HCT116 (cell line): ENCODE measurements around the gene CARMIL1. TPM values are rescaled to one million over a fixed set of nuclear protein-coding genes. Genes with fewer than 3 reads are reported as not detected.

ENCODE experiments used
- ATAC-seq: fragments of 200-7000 bp; cut with Tn5 transposase; 2 replicates; pipeline ENCODE4 v1.9.1; 2020; ENCODE audit warnings: mild to moderate bottlenecking, moderate library complexity
- BruUV-seq: library from RNA; stranded (reverse); fragments of 400-500 nt; replicated peaks from 2 replicates; lab custom pipeline; 2021; lab: Mats Ljungman, UMichigan
- CTCF ChIA-PET: fragments of 300-600 bp; sonication (Branson Sonifier 250); formaldehyde crosslinking; loops from one replicate; lab custom pipeline; 2021; ENCODE audit warnings: antibody characterized with exemption; lab: Charles Lee
- POLR2A ChIA-PET: fragments of 300-600, 350-600 bp; sonication (Branson Sonifier 250); formaldehyde crosslinking; loops from one replicate; lab custom pipeline; 2021; ENCODE audit warnings: antibody characterized with exemption; lab: Charles Lee
- RAD21 ChIA-PET, 2 experiments: fragments of 300-600 bp; sonication (Branson Sonifier 250); formaldehyde crosslinking; loops; one replicate each; lab custom pipeline; 2023; ENCODE audit warnings: low total read pairs in 2 of 2; ENCODE audit not compliant: uncharacterized antibody in 2 of 2, unreplicated experiment in 2 of 2, low non-redundant PET in 1 of 2; lab: Charles Lee
- DNase-seq: peaks from one replicate; pipeline ENCODE4 v3.0.0-alpha.2; 2010; ENCODE audit warnings: low read depth, low spot score
- H2AFZ ChIP-seq: fragments of 200-600 bp; shearing (Covaris generic), sonication (generic); 2 replicates; pipeline ENCODE4 v1.6.1; 2017; ENCODE audit warnings: low read depth, mixed run types, mixed read lengths, antibody characterized with exemption, low read length; ENCODE audit not compliant: poor library complexity, severe bottlenecking
- H3K27ac ChIP-seq: 2 replicates; pipeline ENCODE4 v1.5.1; 2012; ENCODE audit warnings: low read depth, low read length
- H3K27me3 ChIP-seq: fragments of 200-600 bp; sonication (generic); 2 replicates; pipeline ENCODE4 v1.6.1; 2016; ENCODE audit warnings: mixed run types, low read length, mixed read lengths; ENCODE audit not compliant: insufficient read depth
- H3K36me3 ChIP-seq, 2 experiments: fragments of 200-500 bp in 1 of 2; fragments of 200-600 bp in 1 of 2; sonication (Bioruptor generic) in 1 of 2; sonication (generic) in 1 of 2; 2 replicates each; pipeline versions ENCODE4 v1.5.1 to v1.6.1; 2014 to 2016; ENCODE audit warnings: low read length in 2 of 2, inconsistent platforms in 1 of 2, mixed read lengths in 1 of 2, mixed run types in 1 of 2; ENCODE audit not compliant: insufficient read depth in 2 of 2, control insufficient read depth in 1 of 2
- H3K4me1 ChIP-seq, 2 experiments: fragments of 200-600 bp in 1 of 2; sonication (generic) in 1 of 2; 2 replicates each; pipeline versions ENCODE4 v1.5.1 to v1.6.1; 2012 to 2017; ENCODE audit warnings: low read length in 2 of 2, inconsistent platforms in 1 of 2, mild to moderate bottlenecking in 1 of 2, mixed read lengths in 1 of 2, mixed run types in 1 of 2, moderate library complexity in 1 of 2; ENCODE audit not compliant: insufficient read depth in 2 of 2, control insufficient read depth in 1 of 2
- H3K4me2 ChIP-seq: fragments of 200-600 bp; sonication (generic); 2 replicates; pipeline ENCODE4 v1.6.1; 2017; ENCODE audit warnings: mixed run types, low read length, mixed read lengths
- H3K4me3 ChIP-seq, 2 experiments: fragments of 200-600 bp in 1 of 2; sonication (generic) in 1 of 2; replicated peaks in 1 of 2; 2 replicates each; pipeline ENCODE4 v1.5.1; 2011 to 2016; ENCODE audit warnings: low read length in 2 of 2, control low read depth in 1 of 2, low read depth in 1 of 2, mild to moderate bottlenecking in 1 of 2, mixed read lengths in 1 of 2, mixed run types in 1 of 2
- H3K79me2 ChIP-seq: fragments of 200-600 bp; sonication (generic); 2 replicates; pipeline ENCODE4 v1.6.1; 2017; ENCODE audit warnings: mild to moderate bottlenecking, mixed run types, low read length, moderate library complexity, mixed read lengths; ENCODE audit not compliant: insufficient read depth
- H3K9ac ChIP-seq: fragments of 200-600 bp; sonication (generic); 2 replicates; pipeline ENCODE4 v1.6.1; 2016; ENCODE audit warnings: low read length, mixed read lengths
- H3K9me2 ChIP-seq: fragments of 200-600 bp; sonication (generic), shearing (Covaris generic); 2 replicates; pipeline ENCODE4 v1.6.1; 2017; ENCODE audit warnings: mixed run types, mild to moderate bottlenecking, moderate library complexity; ENCODE audit not compliant: insufficient read depth
- H3K9me3 ChIP-seq, 2 experiments: fragments of 200-500 bp in 1 of 2; fragments of 200-600 bp in 1 of 2; sonication (Bioruptor generic) in 1 of 2; sonication (generic) in 1 of 2; 2 replicates each; pipeline ENCODE4 v1.6.1; 2014 to 2017; ENCODE audit warnings: low read length in 2 of 2, mixed read lengths in 2 of 2, inconsistent platforms in 1 of 2, low read depth in 1 of 2, mild to moderate bottlenecking in 1 of 2, mixed run types in 1 of 2, moderate library complexity in 1 of 2; ENCODE audit not compliant: control insufficient read depth in 1 of 2, insufficient read depth in 1 of 2
- H4K20me1 ChIP-seq: fragments of 200-600 bp; sonication (generic), shearing (Covaris generic); 2 replicates; pipeline ENCODE4 v1.6.1; 2017; ENCODE audit warnings: mixed run types, mild to moderate bottlenecking, moderate library complexity; ENCODE audit not compliant: insufficient read depth
- ATF3 ChIP-seq: IDR thresholded peaks from 2 replicates; pipeline ENCODE4 v1.6.1; 2012
- CBX3 ChIP-seq: IDR thresholded peaks from 2 replicates; pipeline ENCODE4 v1.6.1; 2012; ENCODE audit warnings: low read depth
- CEBPB ChIP-seq: IDR thresholded peaks from 2 replicates; pipeline ENCODE4 v1.6.1; 2012; ENCODE audit warnings: low read depth
- EGR1 ChIP-seq: IDR thresholded peaks from 2 replicates; pipeline ENCODE4 v1.6.1; 2012; ENCODE audit warnings: low read depth
- ELF1 ChIP-seq: IDR thresholded peaks from 2 replicates; pipeline ENCODE4 v1.6.1; 2012; ENCODE audit warnings: low read depth, borderline replicate concordance
- EZH2 ChIP-seq: fragments of 200-600 bp; sonication (generic); IDR thresholded peaks from 2 replicates; pipeline ENCODE4 v1.6.1; 2017; ENCODE audit warnings: antibody characterized with exemption, mixed run types
- EZH2phosphoT487 ChIP-seq: fragments of 200-600 bp; IDR thresholded peaks from 2 replicates; pipeline ENCODE4 v1.6.1; 2018; ENCODE audit warnings: antibody characterized with exemption, borderline replicate concordance
- JUND ChIP-seq: IDR thresholded peaks from 2 replicates; pipeline ENCODE4 v1.6.1; 2012
- MAX ChIP-seq: IDR thresholded peaks from 2 replicates; pipeline ENCODE4 v1.6.1; 2012
- POLR2AphosphoS5 ChIP-seq: IDR thresholded peaks from 2 replicates; pipeline ENCODE4 v1.6.1; 2011; ENCODE audit warnings: mild to moderate bottlenecking, low read depth, low read length, moderate library complexity
- SIN3A ChIP-seq: IDR thresholded peaks from 2 replicates; pipeline ENCODE4 v1.6.1; 2012; ENCODE audit warnings: low read depth
- SP1 ChIP-seq: IDR thresholded peaks from 2 replicates; pipeline ENCODE4 v1.6.1; 2012; ENCODE audit warnings: low read depth
- SRF ChIP-seq: IDR thresholded peaks from 2 replicates; pipeline ENCODE4 v1.6.1; 2012; ENCODE audit warnings: low read depth
- TCF7L2 ChIP-seq: IDR thresholded peaks from 2 replicates; pipeline ENCODE4 v1.7.0; 2011; ENCODE audit warnings: borderline replicate concordance, inconsistent platforms; ENCODE audit not compliant: insufficient read depth, insufficient read length; ENCODE audit errors: extremely low read depth
- YY1 ChIP-seq: IDR thresholded peaks from 2 replicates; pipeline ENCODE4 v1.6.1; 2011; ENCODE audit warnings: low read length, low read depth, moderate library complexity, mild to moderate bottlenecking; ENCODE audit not compliant: insufficient replicate concordance; ENCODE audit errors: extremely low read depth
- ZBTB33 ChIP-seq: IDR thresholded peaks from 2 replicates; pipeline ENCODE4 v1.6.1; 2011; ENCODE audit warnings: mild to moderate bottlenecking, low read length, moderate library complexity; ENCODE audit not compliant: insufficient replicate concordance; ENCODE audit errors: extremely low read depth
- ZFX ChIP-seq: fragments of 450-650 bp; IDR thresholded peaks from 2 replicates; pipeline ENCODE4 v1.6.1; 2017
- ZNF274 ChIP-seq: fragments of 200-500 bp; sonication (Bioruptor generic); IDR thresholded peaks from 2 replicates; pipeline ENCODE4 v1.6.1; 2014; ENCODE audit warnings: mild to moderate bottlenecking, low read depth, low read length, inconsistent platforms
- intact Hi-C: fragments of 100-400 bp; cut with micrococcal nuclease; formaldehyde crosslinking; loops from 2 replicates; pipeline ENCODE4 v1.10.0; 2022
- total RNA-seq: library from RNA; stranded (reverse); gene quantifications from one replicate; pipeline ENCODE4 v1.2.1, GENCODE V29; 2021; ENCODE audit not compliant: unreplicated experiment

Gene CARMIL1
- total RNA-seq, 1 experiment from 2014 or later: 21.7 TPM

GRCh38 chr6:25547797-25548196 lies 268.6 kb downstream of the CARMIL1 start:
- BruUV-seq: no TSS peak
- H3K4me1 ChIP-seq: no peaks in the 10 kb centered on the region
- H3K9me3 ChIP-seq: no peaks in the 10 kb centered on the region
- no peak overlapping the region for H3K27ac ChIP-seq
- H4K20me1 ChIP-seq: no peaks in the 10 kb centered on the region
- H3K9ac ChIP-seq: no peak overlapping the region
- DNase-seq (no peak), ATAC-seq (no peak)
- RAD21 ChIA-PET: no interaction called here
- no peak overlapping the region for H3K4me2 ChIP-seq
- POLR2A ChIA-PET: no interaction called here
- intact Hi-C loops: no loop called here
- no peaks in the 10 kb centered on the region for H3K79me2 ChIP-seq
- no peaks in the 10 kb centered on the region for H3K9me2 ChIP-seq
- TF ChIP-seq ZBTB33 (no peak), YY1 (no peak), EZH2phosphoT487 (no peak), ATF3 (no peak), CBX3 (no peak), TCF7L2 (no peak), POLR2AphosphoS5 (no peak), CEBPB (no peak)
- no peak overlapping the region for H2AFZ ChIP-seq
- no peak overlapping the region for H3K4me3 ChIP-seq
- H3K36me3 ChIP-seq: no peaks in the 10 kb centered on the region
- H3K27me3 ChIP-seq: no peaks in the 10 kb centered on the region
- CTCF ChIA-PET: no interaction called here

GRCh38 chr6:25548451-25548850 lies 269.3 kb downstream of the CARMIL1 start:
- Histone ChIP-seq H3K36me3 (no peaks in the 10 kb centered on the region), H3K27me3 (no peaks in the 10 kb centered on the region), H3K9ac (no peak overlapping the region), H3K79me2 (no peaks in the 10 kb centered on the region), H3K9me3 (no peaks in the 10 kb centered on the region), H3K27ac (no peak overlapping the region), H2AFZ (no peak overlapping the region), H3K4me1 (no peaks in the 10 kb centered on the region), H3K4me2 (no peak overlapping the region), H3K4me3 (no peak overlapping the region), H3K9me2 (no peaks in the 10 kb centered on the region), H4K20me1 (no peaks in the 10 kb centered on the region)
- no peak for ATAC-seq
- no TSS peak for BruUV-seq
- intact Hi-C loops: no loop called here
- CTCF ChIA-PET: no interaction called here
- RAD21 ChIA-PET: no interaction called here
- no peak for DNase-seq
- POLR2A ChIA-PET: no interaction called here
- TF ChIP-seq SRF: no peak
- TF ChIP-seq CEBPB: no peak
- TF ChIP-seq ELF1: no peak
- TF ChIP-seq ZBTB33: no peak
- TF ChIP-seq EZH2: no peak
- TF ChIP-seq ATF3: no peak
- TF ChIP-seq ZFX: no peak
- TF ChIP-seq JUND: no peak
- no peak for TF ChIP-seq SP1
- TF ChIP-seq EGR1: no peak
- no peak for TF ChIP-seq YY1
- no peak for TF ChIP-seq MAX
- TF ChIP-seq SIN3A: no peak
- TF ChIP-seq CBX3: no peak
- no peak for TF ChIP-seq ZNF274
